Stimulated activated CD8-positive, alpha-beta memory T cell treated with anti-CD3 and anti-CD28 coated beads, Interleukin-4, amount 100 ng/mL, for 4 hours (primary cell): ENCODE results near the gene ICA1.
A peak's percentile ranks its signal among the peaks of the same experiment; 100 is the strongest.

ENCODE experiments used
- DNase-seq, 2 donors: peaks; one replicate each; pipeline ENCODE4 v3.0.0-alpha.2; 2020; ENCODE audit warnings: low read depth in 2 of 2, low spot score in 1 of 2

ICA1 gene

DNA sequence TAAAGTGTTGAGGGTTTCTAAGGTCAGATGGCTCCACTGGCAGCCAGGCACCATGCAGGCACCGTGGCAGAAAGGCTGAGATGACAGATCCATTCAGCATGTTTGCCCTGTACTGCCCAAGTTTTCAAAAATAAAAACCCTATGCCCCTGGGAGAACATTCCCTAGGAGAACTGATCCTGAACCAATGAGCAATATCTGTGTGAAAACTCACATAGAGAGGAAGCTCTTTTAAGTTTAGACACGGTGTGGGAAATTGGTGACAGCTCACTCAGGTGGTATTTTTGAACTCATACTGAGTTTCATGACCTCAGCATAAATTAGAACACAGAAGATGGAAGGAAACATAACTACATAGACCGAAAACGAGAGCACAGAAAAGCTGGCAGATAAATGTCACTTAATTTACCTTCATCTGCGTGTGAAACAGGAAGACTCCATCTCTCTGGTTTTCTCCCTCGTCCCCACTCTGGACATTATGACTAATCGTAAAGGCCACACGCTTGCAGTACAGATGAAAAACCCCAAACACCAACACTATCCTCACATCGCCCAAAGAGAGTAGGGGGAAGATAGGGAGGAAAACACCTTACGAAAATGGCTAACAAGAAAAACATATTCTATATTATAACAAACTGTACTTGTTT, 127.8 kb downstream of the ICA1 start:
- DNase-seq, result no peak

DNA sequence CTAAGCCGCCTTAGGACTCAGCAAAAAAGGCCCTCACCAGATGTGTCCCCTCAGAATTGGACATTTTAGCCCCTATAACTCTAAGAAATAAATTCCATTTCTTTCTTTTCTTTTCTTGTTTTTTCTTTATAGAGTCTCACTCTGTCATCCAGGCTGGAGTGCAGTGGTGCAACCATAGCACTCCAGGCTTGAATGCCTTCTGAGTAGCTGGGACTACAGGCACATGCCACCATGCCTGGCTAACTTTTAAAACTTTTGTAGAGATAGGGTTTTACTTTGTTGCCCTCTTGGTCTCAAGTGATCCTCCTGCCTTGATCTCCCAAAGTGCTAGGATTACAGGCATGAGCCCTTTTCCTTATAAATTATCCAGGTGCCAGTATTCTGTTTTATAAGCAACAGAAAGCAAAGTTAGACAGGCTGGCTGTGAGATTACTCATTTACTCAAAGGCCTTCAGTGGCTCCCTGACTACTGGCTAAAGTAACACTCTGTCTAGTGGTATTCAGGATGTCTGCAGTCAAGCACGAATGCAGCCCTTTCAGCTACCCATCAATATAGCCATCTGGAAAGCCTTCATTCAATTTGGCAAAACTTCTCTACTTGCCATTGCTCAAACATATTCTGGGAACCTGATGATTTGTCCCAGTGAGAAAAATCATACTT, 128.6 kb downstream of the ICA1 start:
- DNase-seq, result no peak

DNA sequence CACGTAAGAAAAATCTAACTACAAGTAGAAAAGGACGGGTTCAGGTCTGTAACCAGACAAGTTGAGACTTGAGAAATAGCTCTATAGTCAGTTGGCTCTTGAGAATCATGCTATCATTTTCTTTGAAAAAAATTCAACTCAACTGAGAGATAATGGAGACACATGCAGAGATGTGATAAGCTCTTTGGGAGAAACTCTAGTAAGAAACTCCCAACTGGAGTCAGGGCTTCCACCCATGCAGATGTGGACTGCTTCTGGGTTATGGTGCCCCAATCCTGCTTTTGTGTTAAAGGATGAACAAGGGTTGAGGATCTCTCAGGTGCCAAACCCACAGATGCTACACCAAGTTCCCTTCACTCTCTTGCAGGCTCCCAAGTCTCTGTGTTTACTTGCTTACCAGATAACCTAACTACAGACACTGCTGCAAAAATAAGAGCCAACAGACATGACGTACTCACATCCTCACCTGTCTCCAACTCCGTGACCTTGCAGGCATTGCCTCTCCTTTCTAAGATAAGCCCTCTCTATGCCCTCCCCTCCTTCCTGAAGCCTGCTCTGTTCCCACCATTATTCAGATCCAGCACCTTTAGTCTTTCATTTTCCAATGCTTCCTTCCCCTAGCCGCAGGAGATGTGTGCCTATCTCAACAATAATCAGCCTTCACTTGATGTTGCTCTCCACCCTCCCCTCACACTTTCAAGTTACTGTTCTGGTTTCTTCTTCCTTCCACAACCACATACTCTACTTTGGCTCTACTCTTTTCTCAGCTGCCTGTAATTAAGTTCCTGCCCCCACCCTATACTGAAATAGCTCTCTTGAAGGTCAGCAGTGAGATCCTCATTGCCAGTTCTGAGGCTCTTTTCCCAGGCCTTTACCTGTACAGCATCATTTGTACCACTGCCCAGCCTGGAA, 130.0 kb downstream of the ICA1 start:
- no peak for DNase-seq

DNA sequence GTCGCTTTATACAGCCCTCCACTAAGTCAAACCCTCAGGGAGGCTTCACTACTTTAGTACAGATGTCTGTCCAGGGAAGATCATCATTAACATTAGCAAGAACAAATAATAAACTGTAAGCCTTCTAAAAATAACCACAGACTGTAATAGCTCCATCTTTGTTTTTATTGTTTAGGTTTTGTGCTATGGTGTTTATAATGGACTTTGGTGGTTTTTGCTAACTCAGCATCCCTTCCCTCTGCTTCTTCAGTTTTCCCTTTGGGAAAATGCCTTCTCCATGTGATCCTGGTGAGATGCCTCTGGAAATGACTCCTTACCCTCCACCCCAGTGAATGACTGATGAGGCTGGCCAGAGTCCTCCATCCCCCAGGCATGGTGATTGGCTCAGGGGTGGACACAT, 131.3 kb downstream of the ICA1 start:
- DNase-seq, result no peak

- DNase-seq, result no peak
These were observed 132.7 kb downstream of the ICA1 start for GRCh38 chr7:8129318-8129659.

DNA sequence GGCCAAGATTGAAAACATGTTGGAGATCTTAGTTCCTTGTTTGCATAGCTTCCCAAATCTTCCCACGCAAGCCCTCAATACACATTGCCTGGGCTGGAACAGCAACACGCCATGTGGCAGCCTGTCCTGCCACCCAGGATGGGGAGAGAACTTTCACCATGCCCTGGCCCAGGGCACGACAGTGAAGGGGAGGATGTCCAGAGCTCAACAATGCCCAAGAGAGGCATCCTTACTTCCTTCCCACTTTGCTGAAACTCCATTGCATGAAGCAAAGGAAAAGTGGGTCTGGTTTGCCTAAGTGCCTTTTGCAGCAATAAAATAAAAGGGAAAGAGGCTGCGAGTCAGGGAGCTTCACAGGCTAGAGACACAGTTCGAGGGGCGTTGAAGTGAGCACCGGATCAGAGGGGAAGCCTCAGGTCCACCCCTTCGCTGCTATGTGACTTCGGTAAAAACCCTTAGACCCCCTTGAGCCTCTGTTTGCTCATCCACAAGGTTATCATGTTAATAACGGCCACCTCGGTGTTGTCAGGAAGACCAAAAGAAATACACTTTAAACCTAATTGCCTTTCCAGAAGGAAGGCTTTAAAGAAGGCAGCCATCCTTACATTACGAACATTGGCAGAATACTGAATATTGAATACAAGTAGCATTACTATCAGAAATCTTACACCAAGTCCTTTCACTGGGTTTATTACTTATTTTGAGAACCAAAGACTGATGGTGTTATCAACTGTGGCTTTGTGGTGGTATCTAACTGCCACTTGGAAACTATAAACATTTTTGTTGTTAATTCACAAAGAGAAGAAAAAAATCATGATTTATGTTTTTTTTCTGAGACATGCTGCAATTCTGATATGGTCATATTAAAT, 133.3 kb downstream of the ICA1 start:
- no peak for DNase-seq

- DNase-seq, result no peak
These were observed 135.3 kb downstream of the ICA1 start for GRCh38 chr7:8126601-8127167.

DNA sequence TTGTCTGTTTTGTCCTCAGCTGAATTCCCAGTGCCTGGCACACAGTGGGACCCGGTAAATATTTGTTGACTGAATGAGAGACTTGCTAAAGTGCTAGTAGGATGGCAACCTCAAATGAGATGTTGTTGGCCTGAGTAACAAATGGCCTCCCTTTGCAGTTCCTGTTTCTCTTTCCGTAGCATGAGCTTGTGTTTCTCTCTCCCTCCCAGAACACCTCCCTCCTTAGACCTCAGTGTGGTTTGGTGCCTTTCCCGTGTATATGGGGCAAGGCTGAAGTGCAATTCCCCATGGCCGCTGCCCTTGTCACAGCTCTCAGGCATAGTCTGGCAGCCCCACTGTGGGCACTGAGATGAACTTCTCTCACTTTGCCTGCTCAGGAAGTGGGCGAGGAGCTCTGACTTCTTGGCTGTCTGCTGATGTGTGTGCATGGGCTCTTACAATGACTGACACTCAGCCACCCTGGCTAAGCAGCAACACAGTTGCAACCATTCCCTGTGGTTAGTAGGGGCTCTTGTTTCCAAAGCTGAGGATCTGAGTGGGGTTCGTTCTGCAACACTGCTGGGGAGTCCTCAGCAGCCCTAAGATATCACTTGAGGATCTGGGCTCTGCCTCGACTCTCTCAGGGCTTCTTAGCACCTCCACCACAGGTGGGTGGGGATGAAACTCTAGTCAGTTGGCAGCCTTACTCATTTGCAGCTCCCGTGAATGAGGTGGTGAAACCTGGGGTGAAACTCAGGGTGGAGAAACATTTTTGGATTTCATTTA, 136.1 kb downstream of the ICA1 start:
- DNase-seq, result peak; percentile 40 to 63

DNA sequence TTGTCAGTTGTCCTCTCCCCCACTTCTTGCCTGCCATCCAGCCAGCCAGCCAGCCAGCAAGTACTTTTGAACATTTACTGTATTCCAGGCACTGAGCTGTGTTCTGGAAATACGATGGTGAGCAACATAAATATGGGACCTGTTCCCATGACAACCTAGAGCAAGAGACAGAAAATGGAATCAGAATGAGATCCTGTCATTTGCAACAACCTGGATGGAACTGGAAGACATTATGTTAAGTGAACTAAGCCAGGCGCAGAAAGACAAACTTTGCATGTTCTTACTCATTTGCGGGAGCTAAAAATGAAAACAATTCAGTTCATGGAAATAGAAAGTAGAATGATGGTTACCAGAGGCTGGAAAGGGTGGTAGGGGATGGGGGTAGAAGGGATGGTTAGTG, 140.7 kb downstream of the ICA1 start:
- no peak for DNase-seq

- no peak for DNase-seq
These were observed 141.4 kb downstream of the ICA1 start for GRCh38 chr7:8120390-8121058.

GRCh38 chr7:8119262-8119661, 142.7 kb downstream of the ICA1 start:
- DNase-seq, result no peak

DNA sequence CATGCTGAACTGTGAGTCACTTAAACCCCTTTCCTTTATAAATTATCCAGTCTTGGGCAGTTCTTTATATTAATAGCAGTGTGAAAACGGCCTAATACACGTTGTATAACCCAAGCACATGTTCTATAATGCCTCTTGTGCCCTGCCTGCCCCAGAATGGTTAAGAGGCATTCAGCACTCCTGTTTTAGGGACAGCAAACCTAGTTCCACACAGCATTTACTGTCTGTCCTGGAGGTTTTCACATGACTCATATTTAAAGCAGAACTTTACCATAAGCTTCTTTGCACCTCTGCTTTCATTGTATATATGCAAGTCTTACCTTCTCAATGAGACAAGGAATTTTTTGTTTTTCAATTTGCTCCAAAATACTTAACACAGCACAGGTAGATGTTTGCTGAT, 144.8 kb downstream of the ICA1 start:
- no peak for DNase-seq

GRCh38 chr7:8115547-8116402, 146.2 kb downstream of the ICA1 start:
- DNase-seq, result no peak

DNA sequence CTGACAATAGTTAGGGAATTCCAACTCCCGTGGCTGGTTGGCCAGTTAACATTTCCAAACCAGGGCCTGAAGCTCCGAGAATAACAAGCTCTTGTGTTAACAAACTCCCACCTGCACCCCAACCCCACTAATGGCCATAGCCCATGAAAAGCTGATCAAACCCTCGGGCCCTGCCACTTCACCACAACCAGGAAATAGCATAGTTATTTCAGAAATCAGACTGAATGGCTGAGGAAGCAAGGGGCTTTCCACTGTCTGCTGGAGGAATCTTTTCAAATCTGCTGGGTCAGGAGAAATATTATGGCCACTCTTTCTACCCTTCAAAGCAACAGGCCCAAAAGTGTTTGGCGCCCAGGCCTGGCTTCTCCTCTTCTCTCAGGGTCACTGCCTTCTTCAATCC, 147.8 kb downstream of the ICA1 start:
- no peak for DNase-seq

GRCh38 chr7:8113184-8113583, 148.8 kb downstream of the ICA1 start:
- DNase-seq, result no peak

DNA sequence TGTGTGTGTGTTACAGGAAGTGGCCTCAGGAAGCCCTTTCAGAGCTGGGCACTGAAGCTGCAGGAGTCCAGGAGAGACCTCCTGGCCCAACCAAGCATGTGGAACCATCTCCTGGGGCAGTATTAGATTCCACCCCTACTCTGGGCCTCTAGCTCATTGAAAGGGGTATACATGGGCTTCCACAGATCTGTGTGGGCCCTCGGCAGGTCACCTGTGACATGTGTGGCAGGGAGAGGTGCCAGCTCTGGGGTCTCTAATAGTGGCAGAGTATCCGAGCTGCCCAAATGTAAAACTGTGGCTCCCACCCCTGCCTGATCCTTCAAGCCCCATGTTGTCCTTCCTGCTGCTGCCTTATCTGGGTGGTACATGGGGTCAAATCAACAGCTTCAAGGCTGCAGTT, 149.3 kb downstream of the ICA1 start:
- no peak for DNase-seq

- DNase-seq, result no peak
These were observed 150.5 kb downstream of the ICA1 start for GRCh38 chr7:8111282-8111960.
